ENCODE measurements around the gene ATXN3L.

DNA sequence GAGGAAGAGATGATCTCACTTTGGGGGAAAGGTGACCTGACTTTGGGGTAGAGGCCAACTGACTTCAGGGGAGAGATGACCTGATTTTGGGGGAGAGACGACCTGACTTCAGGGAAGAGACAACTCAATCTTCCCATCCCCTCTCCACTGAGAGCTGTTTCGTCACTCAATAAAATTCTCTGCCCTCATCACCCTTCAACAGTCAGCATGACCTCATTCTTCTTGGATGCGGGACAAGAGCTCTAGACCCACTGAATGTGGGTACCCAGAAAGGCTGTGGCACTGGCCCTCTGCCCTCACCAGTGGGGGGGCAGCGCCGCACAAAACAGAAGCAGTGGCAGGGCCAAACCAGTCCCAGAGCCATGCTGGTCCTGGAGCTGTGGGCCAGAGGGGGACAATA lies 34.6 kb downstream of the ATXN3L start:
- TF ChIP-seq, protein P1, sequence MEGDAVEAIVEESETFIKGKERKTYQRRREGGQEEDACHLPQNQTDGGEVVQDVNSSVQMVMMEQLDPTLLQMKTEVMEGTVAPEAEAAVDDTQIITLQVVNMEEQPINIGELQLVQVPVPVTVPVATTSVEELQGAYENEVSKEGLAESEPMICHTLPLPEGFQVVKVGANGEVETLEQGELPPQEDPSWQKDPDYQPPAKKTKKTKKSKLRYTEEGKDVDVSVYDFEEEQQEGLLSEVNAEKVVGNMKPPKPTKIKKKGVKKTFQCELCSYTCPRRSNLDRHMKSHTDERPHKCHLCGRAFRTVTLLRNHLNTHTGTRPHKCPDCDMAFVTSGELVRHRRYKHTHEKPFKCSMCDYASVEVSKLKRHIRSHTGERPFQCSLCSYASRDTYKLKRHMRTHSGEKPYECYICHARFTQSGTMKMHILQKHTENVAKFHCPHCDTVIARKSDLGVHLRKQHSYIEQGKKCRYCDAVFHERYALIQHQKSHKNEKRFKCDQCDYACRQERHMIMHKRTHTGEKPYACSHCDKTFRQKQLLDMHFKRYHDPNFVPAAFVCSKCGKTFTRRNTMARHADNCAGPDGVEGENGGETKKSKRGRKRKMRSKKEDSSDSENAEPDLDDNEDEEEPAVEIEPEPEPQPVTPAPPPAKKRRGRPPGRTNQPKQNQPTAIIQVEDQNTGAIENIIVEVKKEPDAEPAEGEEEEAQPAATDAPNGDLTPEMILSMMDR (IDR thresholded peaks at IDR 0.05), result no peak
- TF ChIP-seq POLR2A (IDR thresholded peaks at IDR 0.05), result no peak

Measured in esophagus squamous epithelium (tissue), 4 donors.